GM21423 (cell line): ENCODE data around the gene TMA7B.

ENCODE experiments used
- ATAC-seq: cut with Tn5 transposase; IDR thresholded peaks from one replicate; pipeline ENCODE4 v1.9.1; 2021; ENCODE audit warnings: mild to moderate bottlenecking, moderate library complexity; ENCODE audit not compliant: unreplicated experiment

TMA7B gene

GRCh38 chr22:39932918-39933649 is 27.1 kb upstream of the TMA7B start:
- ATAC-seq, result no peak

- no peak for ATAC-seq
Measured at GRCh38 chr22:39933741-39934140, 26.5 kb upstream of the TMA7B start.

GRCh38 chr22:39935116-39935515 is 25.1 kb upstream of the TMA7B start:
- no peak for ATAC-seq

GRCh38 chr22:39935612-39936011 is 24.6 kb upstream of the TMA7B start:
- no peak for ATAC-seq

- no peak for ATAC-seq
Measured at GRCh38 chr22:39936523-39937145, 23.6 kb upstream of the TMA7B start.

- ATAC-seq, result no peak
Measured at GRCh38 chr22:39937906-39938305, 22.3 kb upstream of the TMA7B start.

- ATAC-seq, result no peak
Measured at GRCh38 chr22:39938509-39939111, 21.6 kb upstream of the TMA7B start.

GRCh38 chr22:39939830-39940229 is 20.4 kb upstream of the TMA7B start:
- no peak for ATAC-seq

- no peak for ATAC-seq
Measured at GRCh38 chr22:39940757-39941305, 19.4 kb upstream of the TMA7B start.

- no peak for ATAC-seq
Measured at GRCh38 chr22:39941601-39942000, 18.6 kb upstream of the TMA7B start.

GRCh38 chr22:39942439-39943230 is 17.6 kb upstream of the TMA7B start:
- no peak for ATAC-seq

GRCh38 chr22:39943337-39943736 is 16.9 kb upstream of the TMA7B start:
- ATAC-seq, result no peak

- no peak for ATAC-seq
Measured at GRCh38 chr22:39943953-39944872, 16.0 kb upstream of the TMA7B start.

- no peak for ATAC-seq
Measured at GRCh38 chr22:39946126-39946502, 14.1 kb upstream of the TMA7B start.

- ATAC-seq, result no peak
Measured at GRCh38 chr22:39946503-39947219, 13.5 kb upstream of the TMA7B start.

GRCh38 chr22:39947220-39948216 is 12.7 kb upstream of the TMA7B start:
- ATAC-seq, result no peak

- ATAC-seq, result no peak
Measured at GRCh38 chr22:39949964-39950737, 10.0 kb upstream of the TMA7B start.
